ENCODE data around the gene SLC39A5. TPM values are rescaled to one million over a fixed set of nuclear protein-coding genes. Genes with fewer than 3 reads are reported as not detected.

Gene SLC39A5
- total RNA-seq, 3 donors from 2014 or later = 0.98 TPM; not detected in 2

DNA sequence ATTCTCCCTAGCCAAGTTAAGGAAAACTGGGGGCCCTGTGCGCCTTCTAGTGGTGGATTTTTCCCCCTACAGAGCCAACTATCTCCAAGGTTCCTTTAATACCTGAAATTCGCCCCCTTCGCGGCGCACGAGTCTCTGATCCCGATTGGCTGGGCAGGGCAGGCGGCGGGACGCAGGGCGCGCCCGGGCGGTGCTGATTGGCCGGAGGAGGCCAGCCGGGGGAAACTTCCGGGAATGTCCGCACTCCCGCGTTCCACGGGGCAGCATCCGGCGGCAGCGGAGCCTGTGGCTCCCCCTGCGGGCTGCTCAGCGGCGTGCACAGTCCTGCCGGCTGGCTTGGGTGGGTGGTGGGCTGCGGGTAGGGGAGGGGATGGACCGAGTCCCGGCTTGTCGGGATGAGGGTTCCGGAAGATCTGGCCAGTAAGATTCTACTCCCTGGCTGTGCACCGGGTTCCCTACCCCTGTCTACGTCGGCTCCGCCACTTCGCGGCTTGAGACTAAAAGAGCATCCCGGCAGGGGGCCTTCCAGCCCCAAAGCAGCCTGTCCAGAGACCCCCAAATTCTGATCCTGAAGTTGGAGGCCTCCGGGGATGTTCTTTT, 5.6 kb upstream of the SLC39A5 start, which contains the start of gene NABP2:
Gene NABP2, plus strand, starts transcription at position 241 of the 600 bp plus-strand sequence. CDS start 515 bp downstream, outside the sequence.
- Histone ChIP-seq H3K36me3 (no peaks in the 10 kb centered on the region), H3K27ac (peak within 1 kb of the TSS; percentile 92 to 95), H3K4me3 (peak within 1 kb of the TSS; percentile 61 to 81 (median 61)), H3K9me3 (no peaks in the 10 kb centered on the region), H3K4me1 (peaks cover 0 to 6% of the 10 kb centered on the region in 2 donors), H3K27me3 (no peaks in the 10 kb centered on the region)
- peak; percentile 70 to 88 (median 80) for TF ChIP-seq POLR2AphosphoS5 (IDR thresholded peaks at IDR 0.05)
- TF ChIP-seq, protein P1, sequence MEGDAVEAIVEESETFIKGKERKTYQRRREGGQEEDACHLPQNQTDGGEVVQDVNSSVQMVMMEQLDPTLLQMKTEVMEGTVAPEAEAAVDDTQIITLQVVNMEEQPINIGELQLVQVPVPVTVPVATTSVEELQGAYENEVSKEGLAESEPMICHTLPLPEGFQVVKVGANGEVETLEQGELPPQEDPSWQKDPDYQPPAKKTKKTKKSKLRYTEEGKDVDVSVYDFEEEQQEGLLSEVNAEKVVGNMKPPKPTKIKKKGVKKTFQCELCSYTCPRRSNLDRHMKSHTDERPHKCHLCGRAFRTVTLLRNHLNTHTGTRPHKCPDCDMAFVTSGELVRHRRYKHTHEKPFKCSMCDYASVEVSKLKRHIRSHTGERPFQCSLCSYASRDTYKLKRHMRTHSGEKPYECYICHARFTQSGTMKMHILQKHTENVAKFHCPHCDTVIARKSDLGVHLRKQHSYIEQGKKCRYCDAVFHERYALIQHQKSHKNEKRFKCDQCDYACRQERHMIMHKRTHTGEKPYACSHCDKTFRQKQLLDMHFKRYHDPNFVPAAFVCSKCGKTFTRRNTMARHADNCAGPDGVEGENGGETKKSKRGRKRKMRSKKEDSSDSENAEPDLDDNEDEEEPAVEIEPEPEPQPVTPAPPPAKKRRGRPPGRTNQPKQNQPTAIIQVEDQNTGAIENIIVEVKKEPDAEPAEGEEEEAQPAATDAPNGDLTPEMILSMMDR (IDR thresholded peaks at IDR 0.05) = peak; percentile 79 to 94 (median 90)
- TF ChIP-seq POLR2A (IDR thresholded peaks at IDR 0.05) = no peak
- intact Hi-C loops (cut with DNase I; ENCODE audit: low total_unique reads) = loop anchor here (2.0 kb wide), 1 partner anchor 33 kb away; no protein-coding TSS in a partner anchor
- peak; percentile 98 for DNase-seq (ENCODE audit: low spot score in 2 of 2)

DNA sequence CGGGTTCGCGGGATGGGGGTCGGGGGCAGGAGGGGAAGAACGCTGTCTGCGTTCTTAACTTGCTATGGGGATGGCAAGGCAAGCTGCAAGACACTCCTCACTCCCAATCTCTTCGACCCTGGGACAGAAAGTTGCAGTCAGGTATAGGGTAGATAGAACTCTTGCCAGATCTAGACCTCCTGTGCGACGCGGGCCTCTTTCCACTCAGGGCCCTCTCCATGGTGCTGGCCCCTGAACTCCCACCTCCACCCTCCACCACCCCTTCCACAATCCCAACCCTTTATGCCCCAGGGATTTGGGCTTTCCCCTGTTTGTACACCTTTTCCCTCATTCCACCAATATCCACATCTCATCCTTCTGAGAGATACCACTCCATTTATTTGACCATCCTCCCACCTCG, 4.9 kb upstream of the SLC39A5 start:
- H3K27ac ChIP-seq = peak overlapping the region; percentile 92 to 95
- intact Hi-C loops (cut with DNase I; ENCODE audit: low total_unique reads) = loop anchor here (2.0 kb wide), 1 partner anchor 34 kb away; no protein-coding TSS in a partner anchor
- H3K9me3 ChIP-seq = no peaks in the 10 kb centered on the region
- TF ChIP-seq POLR2A (IDR thresholded peaks at IDR 0.05) = no peak
- no peak for TF ChIP-seq POLR2AphosphoS5 (IDR thresholded peaks at IDR 0.05)
- TF ChIP-seq, protein P1 (IDR thresholded peaks at IDR 0.05) = no peak
- peak overlapping the region; percentile 61 to 81 (median 61) for H3K4me3 ChIP-seq
- H3K36me3 ChIP-seq = no peaks in the 10 kb centered on the region
- DNase-seq (ENCODE audit: low spot score in 2 of 2) = no peak
- H3K27me3 ChIP-seq = no peaks in the 10 kb centered on the region
- H3K4me1 ChIP-seq = peaks cover 0 to 6% of the 10 kb centered on the region in 2 donors

DNA sequence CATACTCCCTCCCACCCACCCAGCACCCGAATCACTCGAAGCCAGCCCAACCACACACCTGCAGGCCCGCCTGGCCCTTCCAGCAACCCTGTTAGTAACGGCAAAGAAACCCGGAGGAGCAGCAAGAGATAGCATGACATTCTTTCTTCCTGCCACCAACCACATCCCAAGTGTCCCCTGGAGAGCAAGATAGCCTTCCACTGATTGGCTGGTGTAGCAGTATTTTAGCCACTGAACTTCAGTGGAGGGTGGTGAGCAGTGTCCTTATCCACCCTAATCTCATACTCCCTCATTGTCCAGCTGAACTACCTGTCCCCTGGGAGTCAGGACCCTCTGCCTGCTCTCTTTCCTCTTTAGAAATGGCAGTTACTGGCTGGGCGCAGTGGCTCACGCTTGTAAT, 769 bp upstream of the SLC39A5 start:
- intact Hi-C loops (cut with DNase I; ENCODE audit: low total_unique reads) = no loop called here
- no peaks in the 10 kb centered on the region for H3K4me1 ChIP-seq
- no peaks in the 10 kb centered on the region for H3K36me3 ChIP-seq
- no peak overlapping the region for H3K4me3 ChIP-seq
- no peak overlapping the region for H3K27ac ChIP-seq
- no peak for DNase-seq (ENCODE audit: low spot score in 2 of 2)
- no peaks in the 10 kb centered on the region for H3K9me3 ChIP-seq
- H3K27me3 ChIP-seq = no peaks in the 10 kb centered on the region
- TF ChIP-seq, protein P1 (IDR thresholded peaks at IDR 0.05) = no peak
- TF ChIP-seq POLR2AphosphoS5 (IDR thresholded peaks at IDR 0.05) = no peak
- no peak for TF ChIP-seq POLR2A (IDR thresholded peaks at IDR 0.05)

DNA sequence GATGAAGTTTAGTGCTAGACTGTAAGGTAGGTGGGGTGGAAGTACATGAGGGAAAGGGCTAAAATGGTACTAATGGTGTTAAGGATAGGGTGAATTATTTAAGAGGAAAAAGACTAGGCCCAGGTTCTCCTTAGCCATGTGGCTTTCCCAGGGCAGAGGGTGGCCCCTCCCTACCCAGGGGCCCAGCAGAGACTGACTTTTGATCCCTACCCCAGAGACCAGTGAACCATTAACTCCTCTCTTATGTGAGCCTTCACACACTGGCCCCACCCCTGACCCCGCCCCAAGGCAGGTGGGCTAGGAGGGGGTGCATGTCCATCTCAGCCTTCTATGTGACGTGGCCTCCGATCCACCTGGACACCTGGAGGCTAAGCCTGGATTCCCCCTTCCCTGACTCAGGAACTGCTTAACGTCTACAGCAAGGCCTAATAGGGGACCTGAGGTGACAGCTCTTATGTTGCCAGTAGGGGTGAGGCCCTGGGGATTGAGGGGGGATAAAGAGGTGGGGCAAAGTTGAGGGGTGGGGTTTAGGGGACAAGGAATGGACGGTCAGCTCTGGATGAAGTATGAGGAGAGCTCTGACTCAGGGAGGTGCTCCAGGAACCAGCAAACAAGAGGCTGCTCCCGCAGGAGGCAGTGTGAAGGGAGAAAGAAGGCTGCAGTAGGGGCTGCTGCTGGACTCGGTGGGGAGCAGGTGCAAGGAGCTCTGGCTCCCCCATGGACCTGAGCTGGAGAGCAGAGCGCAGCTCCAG, 757 bp downstream of the SLC39A5 start:
- H3K4me3 ChIP-seq = no peak overlapping the region
- no peaks in the 10 kb centered on the region for H3K27me3 ChIP-seq
- H3K27ac ChIP-seq = no peak overlapping the region
- no peak for DNase-seq (ENCODE audit: low spot score in 2 of 2)
- H3K9me3 ChIP-seq = no peaks in the 10 kb centered on the region
- TF ChIP-seq, protein P1 (IDR thresholded peaks at IDR 0.05) = no peak
- no peak for TF ChIP-seq POLR2A (IDR thresholded peaks at IDR 0.05)
- H3K36me3 ChIP-seq = no peaks in the 10 kb centered on the region
- no peaks in the 10 kb centered on the region for H3K4me1 ChIP-seq
- intact Hi-C loops (cut with DNase I; ENCODE audit: low total_unique reads) = no loop called here

DNA sequence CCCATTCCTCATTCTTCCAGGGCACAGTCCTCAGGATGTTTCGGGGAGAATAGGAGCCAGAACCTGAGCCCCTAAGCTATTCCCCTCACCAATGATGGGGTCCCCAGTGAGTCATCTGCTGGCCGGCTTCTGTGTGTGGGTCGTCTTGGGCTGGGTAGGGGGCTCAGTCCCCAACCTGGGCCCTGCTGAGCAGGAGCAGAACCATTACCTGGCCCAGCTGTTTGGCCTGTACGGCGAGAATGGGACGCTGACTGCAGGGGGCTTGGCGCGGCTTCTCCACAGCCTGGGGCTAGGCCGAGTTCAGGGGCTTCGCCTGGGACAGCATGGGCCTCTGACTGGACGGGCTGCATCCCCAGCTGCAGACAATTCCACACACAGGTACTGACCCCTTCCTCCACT, 1.3 kb downstream of the SLC39A5 start:
- H3K27ac ChIP-seq = no peak overlapping the region
- intact Hi-C loops (cut with DNase I; ENCODE audit: low total_unique reads) = no loop called here

More for the DNA sequence above, 1.3 kb downstream of the SLC39A5 start:
- DNase-seq (ENCODE audit: low spot score in 2 of 2) = no peak
- TF ChIP-seq POLR2AphosphoS5 (IDR thresholded peaks at IDR 0.05) = no peak
- no peak for TF ChIP-seq POLR2A (IDR thresholded peaks at IDR 0.05)
- TF ChIP-seq, protein P1 (IDR thresholded peaks at IDR 0.05) = no peak
- no peaks in the 10 kb centered on the region for H3K9me3 ChIP-seq
- no peaks in the 10 kb centered on the region for H3K27me3 ChIP-seq
- no peaks in the 10 kb centered on the region for H3K36me3 ChIP-seq
- no peak overlapping the region for H3K4me3 ChIP-seq
- no peaks in the 10 kb centered on the region for H3K4me1 ChIP-seq

Data from breast epithelium (tissue), 4 donors.